ENCODE data around the gene IGFBP6. TPM values are rescaled to one million over a fixed set of nuclear protein-coding genes. Genes with fewer than 3 reads are reported as not detected.

The IGFBP6 gene
- total RNA-seq, 1 donor from 2014 or later, result 102 TPM

DNA sequence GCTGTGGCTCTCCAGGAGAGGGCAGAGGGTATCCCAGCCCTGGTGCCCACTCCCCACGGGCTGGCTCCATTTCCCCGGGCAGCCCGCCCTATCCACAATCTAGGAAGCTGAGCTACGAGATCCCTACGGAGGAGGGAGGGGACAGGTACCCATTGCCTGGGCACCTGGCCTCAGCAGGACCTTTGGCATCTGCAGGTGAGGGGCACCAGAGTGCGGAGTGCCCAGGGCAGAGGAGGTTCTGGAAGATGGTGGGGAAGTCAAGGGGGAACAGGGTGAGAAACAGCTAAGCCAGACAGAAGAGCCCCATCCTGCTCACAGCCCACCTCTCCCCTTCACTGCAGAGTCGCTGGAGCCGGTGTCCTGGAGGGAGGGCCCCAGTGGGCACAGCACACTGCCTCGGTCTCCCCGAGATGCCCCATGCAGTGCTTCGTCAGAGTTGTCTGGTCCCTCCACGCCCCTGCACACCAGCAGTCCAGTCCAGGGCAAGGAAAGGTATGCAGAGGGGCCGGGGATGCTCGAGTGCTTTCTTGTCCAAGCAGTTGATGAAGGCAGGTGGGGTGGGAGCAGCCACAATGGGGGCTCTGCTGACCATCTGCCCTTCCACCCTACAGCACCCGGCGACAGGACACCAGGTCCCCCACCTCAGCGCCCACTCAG, 37.3 kb upstream of the IGFBP6 start:
- TF ChIP-seq, protein P1, sequence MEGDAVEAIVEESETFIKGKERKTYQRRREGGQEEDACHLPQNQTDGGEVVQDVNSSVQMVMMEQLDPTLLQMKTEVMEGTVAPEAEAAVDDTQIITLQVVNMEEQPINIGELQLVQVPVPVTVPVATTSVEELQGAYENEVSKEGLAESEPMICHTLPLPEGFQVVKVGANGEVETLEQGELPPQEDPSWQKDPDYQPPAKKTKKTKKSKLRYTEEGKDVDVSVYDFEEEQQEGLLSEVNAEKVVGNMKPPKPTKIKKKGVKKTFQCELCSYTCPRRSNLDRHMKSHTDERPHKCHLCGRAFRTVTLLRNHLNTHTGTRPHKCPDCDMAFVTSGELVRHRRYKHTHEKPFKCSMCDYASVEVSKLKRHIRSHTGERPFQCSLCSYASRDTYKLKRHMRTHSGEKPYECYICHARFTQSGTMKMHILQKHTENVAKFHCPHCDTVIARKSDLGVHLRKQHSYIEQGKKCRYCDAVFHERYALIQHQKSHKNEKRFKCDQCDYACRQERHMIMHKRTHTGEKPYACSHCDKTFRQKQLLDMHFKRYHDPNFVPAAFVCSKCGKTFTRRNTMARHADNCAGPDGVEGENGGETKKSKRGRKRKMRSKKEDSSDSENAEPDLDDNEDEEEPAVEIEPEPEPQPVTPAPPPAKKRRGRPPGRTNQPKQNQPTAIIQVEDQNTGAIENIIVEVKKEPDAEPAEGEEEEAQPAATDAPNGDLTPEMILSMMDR (conservative IDR thresholded peaks at IDR 0.05; ENCODE audit: low read depth, low read length), result no peak
- no peak overlapping the region for H3K4me3 ChIP-seq (ENCODE audit: low read depth, low read length)
- no peak for DNase-seq (ENCODE audit: low read depth)

DNA sequence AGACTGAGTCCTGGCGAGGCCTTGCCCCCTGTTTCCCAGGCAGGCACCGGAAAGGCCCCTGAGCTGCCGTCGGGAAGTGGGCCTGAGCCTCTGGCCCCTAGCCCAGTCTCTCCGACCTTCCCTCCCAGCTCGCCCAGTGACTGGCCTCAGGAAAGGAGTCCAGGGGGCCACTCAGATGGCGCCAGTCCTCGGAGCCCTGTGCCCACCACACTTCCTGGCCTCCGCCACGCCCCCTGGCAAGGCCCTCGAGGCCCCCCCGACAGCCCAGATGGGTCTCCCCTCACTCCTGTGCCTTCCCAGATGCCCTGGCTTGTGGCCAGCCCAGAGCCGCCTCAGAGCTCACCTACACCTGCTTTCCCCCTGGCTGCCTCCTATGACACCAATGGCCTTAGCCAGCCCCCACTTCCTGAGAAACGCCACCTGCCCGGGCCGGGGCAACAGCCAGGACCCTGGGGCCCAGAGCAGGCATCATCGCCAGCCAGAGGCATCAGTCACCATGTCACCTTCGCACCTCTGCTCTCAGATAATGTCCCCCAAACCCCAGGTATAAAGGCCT, 36.7 kb upstream of the IGFBP6 start:
- TF ChIP-seq, protein P1 (conservative IDR thresholded peaks at IDR 0.05; ENCODE audit: low read depth, low read length), result no peak
- no peak for DNase-seq (ENCODE audit: low read depth)
- H3K4me3 ChIP-seq (ENCODE audit: low read depth, low read length), result no peak overlapping the region

DNA sequence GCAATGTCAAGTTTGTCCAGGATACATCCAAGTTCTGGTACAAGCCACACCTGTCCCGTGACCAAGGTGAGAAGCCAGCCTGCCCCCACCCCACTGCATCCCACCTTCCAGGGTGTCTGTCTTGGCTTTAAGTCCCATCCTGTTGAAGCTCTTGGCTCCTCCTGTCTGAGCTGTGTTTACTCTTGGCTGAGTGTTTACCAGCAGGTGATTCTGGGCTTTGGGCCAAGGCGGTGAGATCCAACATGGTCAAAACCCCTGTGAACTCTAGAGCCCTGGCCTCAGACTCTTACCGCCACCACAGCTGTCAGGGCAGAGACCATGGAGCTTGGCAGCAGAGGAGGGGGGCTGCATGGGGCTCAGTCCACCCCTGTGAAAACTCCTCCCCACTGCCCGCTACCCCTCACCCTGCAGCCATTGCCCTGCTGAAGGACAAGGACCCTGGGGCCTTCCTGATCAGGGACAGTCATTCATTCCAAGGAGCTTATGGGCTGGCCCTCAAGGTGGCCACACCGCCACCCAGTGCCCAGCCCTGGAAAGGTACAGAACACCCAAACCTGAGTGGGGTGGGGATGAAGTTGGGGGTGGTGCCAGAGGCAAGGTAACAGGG, 36.0 kb upstream of the IGFBP6 start:
- H3K4me3 ChIP-seq (ENCODE audit: low read depth, low read length), result no peak overlapping the region
- TF ChIP-seq, protein P1 (conservative IDR thresholded peaks at IDR 0.05; ENCODE audit: low read depth, low read length), result peak; percentile 48
- DNase-seq (ENCODE audit: low read depth), result no peak

DNA sequence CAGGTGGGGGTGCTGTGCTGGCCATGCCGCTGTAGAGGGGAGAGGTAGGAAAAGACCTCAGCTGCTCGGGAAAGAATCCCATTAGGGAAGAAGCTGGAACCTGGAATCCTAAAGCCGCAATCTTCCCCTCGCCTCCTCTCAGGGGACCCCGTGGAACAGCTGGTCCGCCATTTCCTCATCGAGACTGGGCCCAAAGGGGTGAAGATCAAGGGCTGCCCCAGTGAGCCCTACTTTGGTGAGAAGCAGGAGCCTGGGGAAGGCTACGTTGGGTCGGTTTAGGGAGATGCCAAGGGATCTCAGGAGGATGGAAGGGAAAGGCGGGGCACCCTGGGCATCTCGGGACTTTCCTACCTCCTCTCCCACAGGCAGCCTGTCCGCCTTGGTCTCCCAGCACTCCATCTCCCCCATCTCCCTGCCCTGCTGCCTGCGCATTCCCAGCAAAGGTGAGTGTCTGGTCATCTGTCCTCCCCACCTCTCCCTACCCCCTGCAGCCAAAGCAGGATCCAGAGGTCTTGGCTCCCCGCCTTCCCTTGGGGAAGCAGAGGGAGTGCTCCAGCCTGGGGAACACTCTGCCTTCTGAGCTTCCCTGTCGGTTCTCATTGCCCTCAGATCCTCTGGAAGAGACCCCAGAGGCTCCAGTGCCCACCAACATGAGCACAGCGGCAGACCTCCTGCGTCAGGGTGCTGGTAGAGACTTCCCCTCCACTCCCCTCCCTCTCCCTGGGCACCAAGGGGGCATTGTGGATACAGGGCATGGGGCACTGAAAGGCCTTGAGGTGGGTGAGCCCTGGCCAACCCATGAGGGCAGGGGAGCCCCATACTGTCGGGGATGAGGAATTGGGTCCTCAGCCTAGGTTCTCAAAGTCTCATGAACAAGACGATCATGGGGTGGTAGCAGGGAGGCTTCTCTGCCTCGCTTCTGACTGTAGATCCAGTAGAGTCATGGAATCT, 35.2 kb upstream of the IGFBP6 start:
- H3K4me3 ChIP-seq (ENCODE audit: low read depth, low read length), result no peak overlapping the region

DNA sequence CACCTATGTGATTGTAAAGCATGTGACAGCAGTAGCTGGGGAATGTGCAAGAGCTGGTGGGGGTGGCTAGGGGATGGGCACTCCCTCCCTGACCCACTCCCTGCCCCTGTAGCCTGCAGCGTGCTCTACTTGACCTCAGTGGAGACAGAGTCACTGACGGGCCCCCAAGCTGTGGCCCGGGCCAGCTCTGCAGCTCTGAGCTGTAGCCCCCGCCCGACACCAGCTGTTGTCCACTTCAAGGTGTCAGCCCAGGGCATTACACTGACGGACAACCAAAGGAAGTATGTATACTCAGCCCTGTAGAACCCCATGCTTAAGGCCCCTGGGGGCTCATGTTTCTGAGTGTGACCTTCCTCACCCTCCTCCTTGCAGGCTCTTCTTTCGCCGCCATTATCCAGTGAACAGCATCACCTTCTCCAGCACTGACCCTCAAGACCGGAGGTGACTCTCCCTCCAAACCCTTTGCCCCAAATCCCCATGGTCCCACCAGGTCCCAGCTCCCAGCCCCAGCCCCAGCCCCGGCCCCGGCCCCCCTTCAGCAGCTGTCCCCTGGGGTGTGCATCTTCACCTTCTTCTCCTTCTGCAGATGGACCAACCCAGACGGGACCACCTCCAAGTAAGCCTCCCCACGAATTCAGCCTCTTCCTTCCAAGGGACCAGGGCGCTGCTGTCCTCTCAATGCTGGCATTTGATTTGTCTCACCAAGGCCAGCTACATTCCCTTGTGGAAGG, 34.3 kb upstream of the IGFBP6 start:
- H3K4me3 ChIP-seq (ENCODE audit: low read depth, low read length), result no peak overlapping the region
- no peak for DNase-seq (ENCODE audit: low read depth)
- TF ChIP-seq, protein P1 (conservative IDR thresholded peaks at IDR 0.05; ENCODE audit: low read depth, low read length), result no peak

More for the DNA sequence above, 35.2 kb upstream of the IGFBP6 start:
- TF ChIP-seq, protein P1 (conservative IDR thresholded peaks at IDR 0.05; ENCODE audit: low read depth, low read length), result no peak
- DNase-seq (ENCODE audit: low read depth), result no peak

Measured in epithelial cell of proximal tubule (primary cell).